Activated CD4-positive, CD25-positive, alpha-beta regulatory T cell treated with anti-CD3 and anti-CD28 coated beads, Interleukin-2, amount 50 U/mL, for 24 hours (primary cell): ENCODE measurements around the gene NEURL1B.
A peak's percentile ranks its signal among the peaks of the same experiment; 100 is the strongest.
"Not testable (repeated sequence)": the region's sequence is repeated elsewhere in the genome, so short reads cannot be mapped to it uniquely, and the experiment has no call there.

Source experiments
- ATAC-seq, 2 donors: fragments of 150-1000 bp; cut with Tn5 transposase; one replicate each; pipeline ENCODE4 v1.10.0; 2021; ENCODE audit warnings: mild to moderate bottlenecking in 1 of 2, moderate library complexity in 1 of 2

Gene NEURL1B

DNA sequence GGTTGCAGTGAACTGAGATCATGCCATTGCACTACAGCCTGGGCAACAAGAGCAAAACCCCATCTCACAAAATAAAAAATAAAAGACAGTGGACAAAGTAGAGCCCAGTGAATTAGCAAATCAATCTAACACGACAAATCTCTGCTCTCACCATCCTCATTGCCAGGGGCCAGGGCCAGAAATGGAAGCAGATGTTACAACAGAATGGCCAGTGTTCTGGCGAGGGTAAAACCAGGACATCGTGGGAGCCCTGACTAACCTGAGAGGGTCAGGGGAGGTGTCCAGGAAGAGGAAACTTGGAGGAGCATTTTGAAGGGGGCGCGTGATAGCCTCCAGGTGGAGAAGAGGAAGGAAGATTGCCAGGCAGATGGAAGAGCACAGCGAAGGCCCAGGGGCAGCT lies 58.4 kb downstream of the NEURL1B start:
- ATAC-seq = no peak

- ATAC-seq = no peak
Measured at GRCh38 chr5:172699999-172700364, 58.9 kb downstream of the NEURL1B start.

DNA sequence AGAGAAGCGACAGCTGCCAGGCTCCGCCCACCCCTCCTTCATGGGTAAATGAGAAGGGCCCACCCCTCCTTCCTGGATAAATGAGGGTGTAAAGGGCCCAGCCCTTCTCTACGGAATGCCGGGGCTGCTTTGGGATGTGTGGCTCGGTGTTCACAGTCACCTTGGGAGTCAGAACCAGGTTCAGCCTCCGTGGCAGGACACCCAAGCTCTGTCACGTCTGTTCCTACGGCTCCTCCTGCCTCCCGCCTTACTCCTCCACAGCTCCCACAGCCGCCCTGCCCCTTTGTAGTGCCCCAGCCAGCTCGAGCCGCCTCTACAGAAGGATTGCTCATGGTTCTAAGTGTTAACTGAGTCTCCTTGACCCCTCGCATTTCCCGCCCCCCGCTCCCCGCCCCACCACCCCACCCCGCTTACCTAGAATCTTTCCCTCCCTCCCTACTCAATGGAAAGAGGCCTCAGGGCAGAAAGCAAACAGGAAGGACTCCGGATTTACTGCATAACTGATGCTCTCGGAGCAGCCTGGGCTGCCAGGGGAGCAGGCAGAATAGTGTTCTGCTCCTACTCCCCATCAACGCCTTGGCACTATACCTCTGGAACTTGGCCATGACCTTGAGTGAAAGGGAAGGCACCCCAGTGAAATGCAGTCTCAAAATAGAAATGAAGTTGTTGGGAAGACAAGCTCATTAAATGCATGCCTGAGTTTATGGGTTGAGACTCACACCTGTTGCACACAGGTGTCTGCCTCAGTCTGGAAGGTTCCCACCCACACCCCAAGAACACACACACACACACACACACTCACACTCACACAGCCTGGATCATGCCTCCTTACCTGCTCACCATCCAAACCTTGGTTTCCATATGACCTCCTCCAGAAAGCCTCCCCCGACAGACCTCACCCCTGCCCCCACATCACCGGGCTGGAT lies 59.6 kb downstream of the NEURL1B start:
- no peak for ATAC-seq

DNA sequence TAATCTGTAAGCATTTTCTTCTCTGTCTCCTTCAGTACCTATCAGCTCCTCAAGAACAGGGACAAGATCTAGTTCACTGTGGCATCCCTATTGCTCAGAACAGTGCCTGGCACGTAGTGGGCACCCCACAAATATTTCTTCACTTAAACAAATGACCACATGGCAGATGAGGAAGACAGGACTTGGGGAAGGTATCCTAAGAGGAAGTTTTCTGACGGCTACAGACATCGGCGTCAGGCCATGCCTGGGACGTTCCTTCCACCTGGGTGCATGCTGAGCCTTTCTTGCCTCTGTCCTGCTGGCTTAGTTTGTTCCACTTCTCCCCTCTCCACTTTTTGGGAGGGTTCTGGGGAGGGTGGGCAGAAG lies 60.2 kb downstream of the NEURL1B start:
- no peak for ATAC-seq

GRCh38 chr5:172703952-172704351 lies 62.9 kb downstream of the NEURL1B start:
- ATAC-seq = no peak

- ATAC-seq = no peak
Measured at GRCh38 chr5:172705576-172706084, 64.6 kb downstream of the NEURL1B start.

DNA sequence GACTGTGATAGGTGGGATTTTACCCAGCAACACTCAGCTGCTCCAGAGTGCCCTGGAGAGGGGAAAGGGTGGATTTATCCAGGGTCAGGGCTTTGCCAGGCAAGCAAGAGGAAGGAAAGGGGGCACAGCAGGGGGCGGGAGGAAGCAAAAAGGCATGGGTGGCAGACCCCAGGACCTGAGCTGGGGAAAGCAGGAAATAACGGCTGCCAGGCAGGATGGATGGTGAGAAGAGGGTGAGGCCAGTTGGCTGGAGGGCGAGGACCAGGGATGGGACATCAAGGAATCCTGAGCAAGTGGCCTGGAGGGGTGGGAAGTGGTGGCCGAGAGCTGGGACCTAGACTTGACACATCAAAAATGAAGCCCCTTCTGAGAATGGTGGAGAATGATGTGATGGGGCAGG lies 65.7 kb downstream of the NEURL1B start:
- ATAC-seq = no peak

DNA sequence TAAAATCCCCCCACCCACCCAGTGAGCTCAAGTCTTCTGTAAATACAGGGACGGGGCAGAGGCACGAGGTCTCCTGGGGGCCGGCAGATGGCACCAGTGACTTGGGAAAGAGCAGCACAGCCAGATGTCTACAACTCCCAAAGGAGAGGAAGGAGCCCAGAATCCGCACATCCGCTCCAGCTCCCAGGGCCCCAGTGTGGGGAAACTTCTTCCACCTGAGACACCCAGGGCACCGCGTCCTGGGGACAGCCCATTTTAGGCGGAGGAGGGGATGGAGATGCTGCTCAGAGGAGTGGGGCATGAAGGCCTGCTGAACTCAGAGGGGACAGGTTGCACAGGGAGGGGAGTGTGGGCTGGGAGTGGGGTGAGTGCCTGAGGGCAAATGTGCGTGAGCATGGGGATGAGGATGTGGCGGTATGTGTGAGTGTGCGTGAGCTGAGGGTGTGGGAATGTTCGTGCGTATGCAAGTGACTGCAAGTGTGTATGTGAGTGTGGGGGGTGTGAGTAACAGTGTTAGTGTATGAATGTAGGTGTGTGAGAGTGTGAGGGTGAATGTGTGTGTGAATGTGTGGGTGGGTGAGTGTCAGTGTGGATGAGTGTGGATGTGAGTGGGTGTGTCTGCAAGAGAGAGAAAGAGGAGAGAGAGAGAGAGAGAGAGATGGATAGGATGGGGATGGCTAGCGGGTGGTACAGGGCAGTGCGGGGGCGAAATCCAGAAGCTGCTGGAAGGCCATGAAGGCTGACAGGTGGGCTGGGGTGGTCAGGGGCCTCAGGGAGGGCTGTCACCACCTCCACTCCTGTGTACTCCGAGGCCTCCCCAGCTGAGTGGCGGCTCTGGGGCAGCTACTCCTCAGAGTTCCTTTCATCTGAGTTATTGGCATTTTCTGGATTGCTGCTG lies 66.5 kb downstream of the NEURL1B start:
- ATAC-seq = no peak

DNA sequence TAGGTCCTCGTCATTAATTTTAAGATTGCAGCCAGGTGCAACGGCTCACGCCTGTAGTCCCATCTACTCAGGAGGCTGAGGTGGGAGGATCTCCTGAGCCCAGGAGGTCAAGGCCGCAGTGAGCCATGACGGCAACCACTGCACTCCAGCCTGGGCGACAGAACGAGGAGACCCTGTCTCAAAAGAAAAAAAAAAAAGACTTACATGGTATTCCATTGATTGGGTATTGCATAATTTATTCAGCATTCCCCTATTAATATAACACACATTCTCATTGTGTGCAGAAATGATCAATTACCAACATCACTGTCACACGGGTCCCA lies 67.1 kb downstream of the NEURL1B start:
- no peak for ATAC-seq

DNA sequence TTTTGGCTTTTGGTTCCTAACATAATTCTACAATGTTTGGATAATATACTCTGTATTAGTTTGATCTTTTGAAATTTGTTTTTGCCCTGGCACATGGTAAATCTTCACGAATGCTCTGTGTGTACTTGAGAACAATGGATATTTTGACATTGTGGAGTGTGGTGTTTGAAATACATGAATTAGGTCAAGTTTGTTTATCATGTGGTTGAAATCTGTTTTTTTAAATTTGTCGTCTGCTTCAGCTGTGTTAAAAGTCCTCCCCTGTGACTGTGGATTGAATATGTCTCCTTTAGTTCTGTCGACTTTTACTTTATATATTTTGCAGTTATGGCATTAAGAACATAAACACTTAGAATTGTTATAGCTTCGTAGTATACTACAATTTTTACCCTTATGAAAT lies 69.6 kb downstream of the NEURL1B start:
- ATAC-seq = no peak

GRCh38 chr5:172711321-172711861 lies 70.3 kb downstream of the NEURL1B start:
- not testable (repeated sequence) for ATAC-seq

DNA sequence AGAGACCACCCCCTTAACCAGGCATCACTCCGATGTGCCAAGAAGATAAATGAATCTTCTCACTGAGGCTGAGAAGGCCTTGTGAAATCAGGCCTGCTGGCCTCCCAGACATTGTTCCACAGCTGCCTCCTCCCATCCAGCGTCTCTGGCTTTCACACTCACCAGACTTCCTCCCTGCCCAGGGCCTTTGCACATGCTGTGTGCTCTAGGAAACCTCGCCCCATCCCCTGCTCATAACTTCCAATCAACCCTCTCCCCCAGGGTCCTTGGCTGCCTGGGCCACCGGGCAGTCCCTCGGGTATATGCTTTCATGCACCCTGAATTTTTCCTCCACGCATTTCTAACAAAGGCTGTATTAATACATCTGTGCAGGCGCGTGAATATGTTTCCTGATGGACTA lies 71.5 kb downstream of the NEURL1B start:
- ATAC-seq = no peak

DNA sequence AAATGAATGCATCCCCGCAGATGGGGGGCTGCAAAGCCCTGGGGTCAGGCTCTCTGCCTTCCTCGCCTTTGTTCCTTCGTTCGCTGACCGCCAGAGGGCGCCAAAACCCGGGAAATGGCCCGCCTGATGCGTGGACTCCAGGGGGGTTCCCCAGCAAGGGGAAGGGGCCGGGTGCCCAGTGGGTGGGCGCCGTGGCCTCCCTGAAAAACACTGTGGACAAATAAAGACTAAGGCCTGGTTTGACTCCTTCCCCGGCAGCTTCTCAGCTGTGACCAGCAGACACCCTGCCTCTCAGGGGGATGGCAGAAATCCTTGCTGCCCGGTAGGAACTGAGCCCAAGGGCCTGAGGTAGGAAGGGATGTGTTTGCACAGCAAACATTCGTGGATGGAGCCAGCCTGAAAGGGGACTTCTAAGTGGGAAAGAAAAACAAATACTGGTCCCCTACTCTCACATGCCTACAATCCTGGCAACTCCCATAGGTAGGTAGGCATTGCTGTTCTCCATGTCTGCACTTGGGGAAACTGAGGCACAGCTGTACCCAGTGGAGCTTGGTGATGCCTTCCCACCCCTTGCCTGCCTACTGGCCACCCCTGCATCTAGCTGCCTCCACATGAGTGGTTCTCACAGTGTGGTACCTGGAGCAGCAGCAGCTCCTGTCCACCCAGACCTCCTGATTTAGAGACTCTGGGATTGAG lies 72.2 kb downstream of the NEURL1B start:
- peak; percentile 48 to 64 for ATAC-seq

DNA sequence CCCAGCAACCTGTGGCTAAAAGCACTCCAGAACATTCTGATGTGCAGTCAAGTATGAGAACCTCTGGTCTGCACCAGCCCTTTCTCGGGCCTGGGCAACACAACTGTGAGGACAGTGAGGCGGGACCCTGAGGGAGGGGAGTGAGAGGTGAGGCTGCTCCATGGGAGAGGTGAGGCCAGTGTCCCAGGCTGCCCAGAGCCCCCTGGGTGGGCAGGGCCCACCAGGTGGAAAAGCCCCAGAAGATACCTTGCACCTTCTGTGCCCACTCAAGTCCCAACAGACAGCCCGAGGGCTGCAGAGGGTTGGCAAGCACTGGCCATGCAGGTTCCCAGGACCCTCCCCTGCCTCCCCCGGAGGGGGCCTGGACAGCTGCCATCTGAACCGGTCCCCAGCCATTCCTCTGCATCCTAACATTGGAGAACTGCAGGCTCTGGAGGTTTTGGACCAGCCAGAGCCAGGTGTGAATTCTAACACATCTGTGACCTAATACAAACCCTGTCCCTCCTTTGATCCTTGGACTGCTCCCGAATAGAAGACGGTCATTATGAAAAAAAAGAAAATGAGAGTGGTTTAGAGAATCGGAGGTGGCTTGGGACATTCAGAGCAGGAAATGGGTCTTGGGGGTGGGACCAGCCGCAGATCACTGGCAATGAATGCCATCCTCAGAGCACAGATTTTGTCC lies 72.9 kb downstream of the NEURL1B start:
- ATAC-seq = no peak

- peak; percentile 71 to 74 for ATAC-seq
Measured at GRCh38 chr5:172714491-172715420, 73.7 kb downstream of the NEURL1B start.

- ATAC-seq = no peak
Measured at GRCh38 chr5:172715421-172715780, 74.3 kb downstream of the NEURL1B start.

DNA sequence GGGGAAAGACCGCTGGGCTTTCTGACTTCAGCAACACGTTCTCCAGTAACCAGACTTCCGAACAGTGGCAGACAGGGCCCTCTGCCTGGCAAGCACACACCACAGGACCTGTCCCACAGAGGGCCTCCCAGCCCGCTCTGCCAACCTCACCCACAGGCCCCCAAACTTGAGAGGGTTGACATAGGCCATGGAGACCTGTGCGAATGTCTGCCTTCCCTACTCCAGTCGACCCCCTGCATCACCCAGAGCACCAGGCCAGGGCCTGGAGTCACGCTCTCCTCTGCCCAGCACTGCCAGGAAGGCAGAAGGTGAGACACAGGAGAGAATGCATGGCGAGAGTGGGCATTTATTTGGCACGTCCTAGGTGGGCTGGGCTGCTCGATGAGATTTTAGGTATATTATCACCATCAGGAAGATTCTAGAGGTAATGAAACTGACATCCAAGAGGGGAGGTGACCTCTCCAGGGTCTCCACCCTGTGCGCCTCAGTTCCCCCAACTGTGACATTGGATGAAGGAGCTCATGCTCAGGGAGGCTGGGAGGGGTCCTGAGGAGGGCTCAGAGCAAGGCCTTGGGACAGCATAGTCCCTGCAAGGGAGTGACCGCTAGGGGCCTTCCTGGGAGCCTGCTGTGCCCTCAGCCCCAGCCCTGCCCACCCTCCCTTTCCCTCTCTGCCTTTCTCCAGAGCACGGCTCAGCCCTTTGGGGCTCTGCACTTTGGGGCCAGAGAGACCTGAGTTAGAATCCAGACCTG lies 75.0 kb downstream of the NEURL1B start:
- ATAC-seq = no peak

DNA sequence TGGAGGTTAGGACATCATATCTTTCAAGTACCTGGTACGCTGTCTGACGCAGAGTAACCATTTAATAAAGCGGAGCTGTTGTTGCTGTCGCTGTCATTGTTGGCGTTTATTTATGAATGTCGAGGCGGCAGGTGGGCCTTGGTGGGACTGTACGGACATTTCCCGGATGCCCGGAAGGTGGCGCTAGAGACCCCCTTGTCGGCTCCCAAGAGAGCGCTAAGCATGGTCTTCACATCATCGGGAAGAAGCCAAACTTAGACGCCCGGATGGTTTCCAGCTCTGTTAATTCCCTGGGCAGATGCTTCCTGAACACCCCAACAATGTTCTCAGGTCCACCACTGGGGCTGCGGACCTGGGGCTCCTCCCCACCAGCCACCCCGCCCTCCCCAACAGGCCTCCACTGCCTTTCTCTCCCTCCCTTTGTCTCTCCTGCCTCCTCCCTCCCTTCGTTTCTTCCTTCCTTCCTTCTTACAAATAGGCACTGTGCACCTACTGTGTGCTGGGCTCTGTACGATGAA lies 75.8 kb downstream of the NEURL1B start:
- peak; percentile 48 to 70 for ATAC-seq

- ATAC-seq = no peak
Measured at GRCh38 chr5:172717481-172718195, 76.6 kb downstream of the NEURL1B start.
